Neuronal stem cell (in vitro differentiated cells): ENCODE results near the gene CD22.

Experiments
- DNase-seq: peaks from one replicate; pipeline ENCODE4 v3.0.0-alpha.2; 2013; ENCODE audit warnings: low spot score
- H2AFZ ChIP-seq: one replicate; pipeline ENCODE4 v1.6.1; 2013; ENCODE audit warnings: mild to moderate bottlenecking, low read length, inconsistent platforms
- H2AK5ac ChIP-seq: 2 replicates; pipeline ENCODE4 v1.6.1; 2013; ENCODE audit warnings: low read depth, mild to moderate bottlenecking, inconsistent platforms, low read length, moderate library complexity, mixed read lengths
- H2BK120ac ChIP-seq: 2 replicates; pipeline ENCODE4 v1.6.1; 2013; ENCODE audit warnings: low read depth, mild to moderate bottlenecking, inconsistent platforms, low read length, moderate library complexity, mixed read lengths
- H2BK12ac ChIP-seq: one replicate; pipeline ENCODE4 v1.6.1; 2013; ENCODE audit warnings: low read length, inconsistent platforms
- H2BK15ac ChIP-seq: 2 replicates; pipeline ENCODE4 v1.6.1; 2013; ENCODE audit warnings: mild to moderate bottlenecking, low read length, inconsistent platforms, mixed read lengths
- H2BK5ac ChIP-seq: one replicate; pipeline ENCODE4 v1.6.1; 2013; ENCODE audit warnings: inconsistent platforms, mild to moderate bottlenecking, low read length, moderate library complexity
- H3K14ac ChIP-seq: one replicate; pipeline ENCODE4 v1.6.1; 2013; ENCODE audit warnings: low read length, inconsistent platforms
- H3K18ac ChIP-seq: 2 replicates; pipeline ENCODE4 v1.6.1; 2013; ENCODE audit warnings: low read length, inconsistent platforms
- H3K23ac ChIP-seq: 2 replicates; pipeline ENCODE4 v1.6.1; 2013; ENCODE audit warnings: low read depth, mild to moderate bottlenecking, mixed read lengths, low read length, inconsistent platforms; ENCODE audit not compliant: poor library complexity
- H3K27ac ChIP-seq: replicated peaks from 3 replicates; pipeline ENCODE4 v1.5.1; 2013; ENCODE audit warnings: low read length, inconsistent platforms
- H3K27me3 ChIP-seq, 3 experiments: 2 replicates each; pipeline ENCODE4 v1.6.1; 2013; ENCODE audit warnings: low read length in 3 of 3, mild to moderate bottlenecking in 2 of 3, inconsistent platforms in 1 of 3, low read depth in 1 of 3, mixed read lengths in 1 of 3, moderate library complexity in 1 of 3; ENCODE audit not compliant: control insufficient read depth in 3 of 3, insufficient read depth in 3 of 3
- H3K36me3 ChIP-seq, 2 donors: replicated peaks in 1 of 2; 2 replicates each; pipeline ENCODE4 v1.6.1; 2013; ENCODE audit warnings: low read length in 2 of 2; ENCODE audit not compliant: control insufficient read depth in 2 of 2, insufficient read depth in 2 of 2
- H3K4ac ChIP-seq: 2 replicates; pipeline ENCODE4 v1.6.1; 2013; ENCODE audit warnings: inconsistent platforms, mild to moderate bottlenecking, low read length, moderate library complexity
- H3K4me1 ChIP-seq, 2 donors: 1 replicate in 1 of 2; 2 replicates in 1 of 2; pipeline ENCODE4 v1.6.1; 2013; ENCODE audit warnings: low read length in 2 of 2, low read depth in 1 of 2; ENCODE audit not compliant: control insufficient read depth in 2 of 2, insufficient read depth in 1 of 2
- H3K4me2 ChIP-seq: one replicate; pipeline ENCODE4 v1.6.1; 2013; ENCODE audit warnings: mild to moderate bottlenecking, low read length, inconsistent platforms; ENCODE audit not compliant: insufficient read depth, poor library complexity, severe bottlenecking
- H3K4me3 ChIP-seq, 2 donors: 2 replicates each; pipeline ENCODE4 v1.5.1; 2013; ENCODE audit warnings: low read length in 2 of 2, mild to moderate bottlenecking in 2 of 2, inconsistent platforms in 1 of 2, moderate library complexity in 1 of 2
- H3K79me1 ChIP-seq: one replicate; pipeline ENCODE4 v1.6.1; 2013; ENCODE audit warnings: low read depth, mild to moderate bottlenecking, inconsistent platforms, low read length, moderate library complexity
- H3K9ac ChIP-seq: one replicate; pipeline ENCODE4 v1.6.1; 2013; ENCODE audit warnings: mild to moderate bottlenecking, low read depth, low read length, inconsistent platforms; ENCODE audit not compliant: poor library complexity
- H3K9me3 ChIP-seq, 2 donors: replicated peaks in 1 of 2; 2 replicates each; pipeline versions ENCODE3 to v1.6.1; 2013; ENCODE audit warnings: low read length in 2 of 2, mild to moderate bottlenecking in 2 of 2, inconsistent platforms in 1 of 2, low read depth in 1 of 2, mixed read lengths in 1 of 2, moderate library complexity in 1 of 2; ENCODE audit not compliant: control insufficient read depth in 2 of 2, insufficient read depth in 1 of 2
- H4K8ac ChIP-seq: one replicate; pipeline ENCODE4 v1.6.1; 2013; ENCODE audit warnings: low read depth, mild to moderate bottlenecking, inconsistent platforms, low read length, moderate library complexity
- H4K91ac ChIP-seq: one replicate; pipeline ENCODE4 v1.6.1; 2013; ENCODE audit warnings: low read length, low read depth, mild to moderate bottlenecking, inconsistent platforms; ENCODE audit not compliant: poor library complexity
- WGBS, 2 donors: extraction: QIAGEN DNeasy Blood & Tissue Kit; methylation state at CpG; one replicate each; pipeline ENCODE4 v1.1.7; 2013; ENCODE audit warnings: missing lambda C conversion rate in 2 of 2, mixed read lengths in 1 of 2; ENCODE audit not compliant: insufficient read length in 2 of 2, insufficient replicate concordance in 1 of 2; ENCODE audit errors: extremely low coverage in 2 of 2; 5-methylcytosine and 5-hydroxymethylcytosine counted together

CD22 gene

DNA sequence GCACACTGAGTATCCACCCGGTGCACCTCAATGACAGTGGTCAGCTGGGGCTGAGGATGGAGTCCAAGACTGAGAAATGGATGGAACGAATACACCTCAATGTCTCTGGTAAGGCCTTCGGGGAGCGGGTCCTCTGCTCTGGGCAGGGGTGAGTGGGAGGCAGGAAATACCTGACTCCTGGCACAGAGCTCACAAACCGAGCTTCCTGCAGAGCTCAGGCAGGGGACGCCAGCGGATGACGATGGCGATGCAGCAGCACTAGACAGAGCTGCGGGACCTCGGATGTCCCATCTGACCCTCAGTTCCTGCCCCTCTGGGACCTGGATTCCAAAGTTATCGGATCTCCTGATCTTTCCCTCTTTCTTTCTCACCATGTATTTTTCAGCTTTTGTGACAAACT lies 3.8 kb downstream of the CD22 start:
- Histone ChIP-seq H3K9me3 (no peaks in the 10 kb centered on the region), H3K79me1 (no peaks in the 10 kb centered on the region), H3K36me3 (no peaks in the 10 kb centered on the region), H3K27me3 (peaks cover 0 to 2% (median 0%) of the 10 kb centered on the region in 3 experiments), H3K4me2 (no peak overlapping the region), H3K23ac (no peak overlapping the region), H2BK5ac (no peak overlapping the region), H4K91ac (no peak overlapping the region), H2AFZ (no peak overlapping the region), H3K9ac (no peak overlapping the region), H3K4me3 (no peak overlapping the region), H2BK15ac (no peak overlapping the region), H3K4me1 (peaks cover 0 to 2% of the 10 kb centered on the region in 2 donors), H2BK12ac (no peak overlapping the region), H3K4ac (no peak overlapping the region), H2BK120ac (no peak overlapping the region), H4K8ac (no peak overlapping the region), H3K18ac (no peak overlapping the region), H3K14ac (no peak overlapping the region), H3K27ac (no peak overlapping the region), H2AK5ac (no peak overlapping the region)
- WGBS, 2 donors: no CpG with 5 or more reads among the region's 12 CpGs
- no peak for DNase-seq

DNA sequence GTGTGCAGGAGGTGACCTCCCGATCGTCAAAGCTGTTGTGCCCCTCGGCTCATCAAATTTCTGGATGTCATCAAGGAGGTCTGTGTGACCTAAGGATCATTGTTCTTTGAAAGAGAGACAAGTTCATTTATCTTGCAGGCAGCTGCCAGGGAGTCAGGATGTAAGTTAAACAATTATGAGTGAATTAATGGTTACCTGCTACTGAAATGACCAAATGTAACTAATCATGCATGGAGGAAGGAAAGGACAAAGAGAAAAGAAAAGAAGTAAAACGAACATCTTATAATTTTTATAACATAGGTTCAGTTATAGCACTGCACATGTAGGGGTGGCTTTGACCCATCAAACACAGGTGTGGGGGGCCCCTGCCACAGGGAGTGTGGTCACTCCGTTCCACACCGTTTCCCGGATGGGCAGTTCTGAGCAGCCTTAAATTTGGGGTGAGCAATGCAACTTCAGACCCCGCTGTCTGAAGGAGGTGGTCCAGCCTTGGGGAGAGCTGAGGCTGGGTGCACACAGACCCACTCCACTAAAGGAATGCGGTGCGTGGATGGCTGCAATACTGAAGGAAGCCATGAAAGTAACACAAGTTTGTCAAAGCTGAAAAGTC lies 5.3 kb downstream of the CD22 start:
- Histone ChIP-seq H3K4me3 (peak overlapping the region in 1 of 2 donors; percentile 4), H3K27me3 (peaks cover 0 to 2% (median 0%) of the 10 kb centered on the region in 3 experiments), H2BK15ac (no peak overlapping the region), H3K23ac (no peak overlapping the region), H2AK5ac (no peak overlapping the region), H4K91ac (no peak overlapping the region), H3K14ac (no peak overlapping the region), H3K27ac (no peak overlapping the region), H2AFZ (no peak overlapping the region), H2BK12ac (no peak overlapping the region), H4K8ac (no peak overlapping the region), H3K79me1 (no peaks in the 10 kb centered on the region), H3K36me3 (no peaks in the 10 kb centered on the region), H3K4me2 (no peak overlapping the region), H3K4ac (no peak overlapping the region), H2BK120ac (no peak overlapping the region), H2BK5ac (no peak overlapping the region), H3K9me3 (no peaks in the 10 kb centered on the region), H3K18ac (no peak overlapping the region), H3K4me1 (peaks cover 0 to 2% of the 10 kb centered on the region in 2 donors), H3K9ac (no peak overlapping the region)
- DNase-seq: no peak
- no CpG with 5 or more reads among the region's 10 CpGs for WGBS, 2 donors

DNA sequence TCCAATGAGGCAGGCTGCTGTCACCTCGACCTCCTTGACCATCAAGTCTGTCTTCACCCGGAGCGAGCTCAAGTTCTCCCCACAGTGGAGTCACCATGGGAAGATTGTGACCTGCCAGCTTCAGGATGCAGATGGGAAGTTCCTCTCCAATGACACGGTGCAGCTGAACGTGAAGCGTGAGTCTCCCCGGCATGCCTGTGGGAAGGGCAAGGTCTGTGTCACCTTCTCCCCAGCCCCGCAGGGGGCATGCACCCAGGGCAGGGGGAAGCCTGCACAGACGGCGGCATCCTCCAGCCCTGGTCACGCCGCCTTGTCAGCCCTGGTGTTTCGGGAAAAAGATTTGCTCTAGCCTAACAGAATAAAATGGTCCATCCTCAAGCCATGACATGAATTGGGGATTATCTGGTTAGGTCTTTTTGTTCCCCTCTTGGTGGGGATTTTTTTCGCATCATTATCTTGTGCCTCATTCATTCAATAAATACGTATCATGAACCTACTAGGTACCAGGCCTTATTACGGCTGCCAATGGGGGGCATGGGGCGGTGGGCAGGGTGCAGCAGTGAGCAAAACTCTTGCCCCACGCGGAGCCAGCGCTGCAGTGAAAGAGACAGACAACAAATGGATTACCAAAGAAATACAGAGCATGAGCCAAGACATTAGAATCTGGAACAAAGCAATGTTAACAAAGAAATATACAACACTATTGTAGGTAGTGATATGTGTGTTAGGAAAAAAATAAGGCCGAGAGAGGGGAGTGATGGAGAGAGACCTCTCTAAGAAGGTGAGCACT lies 7.4 kb downstream of the CD22 start:
- no CpG with 5 or more reads among the region's 21 CpGs for WGBS, 2 donors
- Histone ChIP-seq H3K4ac (no peak overlapping the region), H3K4me2 (no peak overlapping the region)

More for the DNA sequence above, 7.4 kb downstream of the CD22 start:
- no peak overlapping the region for H2AK5ac ChIP-seq
- H3K9ac ChIP-seq: peak overlapping the region; percentile 60
- peak overlapping the region; percentile 41 for H2BK12ac ChIP-seq
- no peak overlapping the region for H3K4me3 ChIP-seq
- no peak overlapping the region for H2BK5ac ChIP-seq
- H3K4me1 ChIP-seq: peaks cover 0 to 2% of the 10 kb centered on the region in 2 donors
- no peak overlapping the region for H4K8ac ChIP-seq
- no peak overlapping the region for H2BK120ac ChIP-seq
- peak overlapping the region; percentile 17 for H3K14ac ChIP-seq
- no peak for DNase-seq
- H4K91ac ChIP-seq: peak overlapping the region; percentile 96
- H3K23ac ChIP-seq: peak overlapping the region; percentile 73
- no peaks in the 10 kb centered on the region for H3K9me3 ChIP-seq
- no peak overlapping the region for H2AFZ ChIP-seq
- no peaks in the 10 kb centered on the region for H3K36me3 ChIP-seq
- H3K27ac ChIP-seq: no peak overlapping the region
- H3K79me1 ChIP-seq: no peaks in the 10 kb centered on the region
- no peak overlapping the region for H2BK15ac ChIP-seq
- H3K18ac ChIP-seq: peak overlapping the region; percentile 38
- H3K27me3 ChIP-seq: peaks cover 0 to 3% (median 0%) of the 10 kb centered on the region in 3 experiments
